Stimulated activated CD8-positive, alpha-beta memory T cell treated with anti-CD3 and anti-CD28 coated beads, Interleukin-15, amount 100 ng/mL, for 48 hours (primary cell): ENCODE data around the gene KRTAP12-3.

ENCODE experiments used
- DNase-seq, 2 donors: peaks; one replicate each; pipeline ENCODE4 v3.0.0-alpha.2; 2020; ENCODE audit warnings: low read depth in 2 of 2

KRTAP12-3 gene

DNA sequence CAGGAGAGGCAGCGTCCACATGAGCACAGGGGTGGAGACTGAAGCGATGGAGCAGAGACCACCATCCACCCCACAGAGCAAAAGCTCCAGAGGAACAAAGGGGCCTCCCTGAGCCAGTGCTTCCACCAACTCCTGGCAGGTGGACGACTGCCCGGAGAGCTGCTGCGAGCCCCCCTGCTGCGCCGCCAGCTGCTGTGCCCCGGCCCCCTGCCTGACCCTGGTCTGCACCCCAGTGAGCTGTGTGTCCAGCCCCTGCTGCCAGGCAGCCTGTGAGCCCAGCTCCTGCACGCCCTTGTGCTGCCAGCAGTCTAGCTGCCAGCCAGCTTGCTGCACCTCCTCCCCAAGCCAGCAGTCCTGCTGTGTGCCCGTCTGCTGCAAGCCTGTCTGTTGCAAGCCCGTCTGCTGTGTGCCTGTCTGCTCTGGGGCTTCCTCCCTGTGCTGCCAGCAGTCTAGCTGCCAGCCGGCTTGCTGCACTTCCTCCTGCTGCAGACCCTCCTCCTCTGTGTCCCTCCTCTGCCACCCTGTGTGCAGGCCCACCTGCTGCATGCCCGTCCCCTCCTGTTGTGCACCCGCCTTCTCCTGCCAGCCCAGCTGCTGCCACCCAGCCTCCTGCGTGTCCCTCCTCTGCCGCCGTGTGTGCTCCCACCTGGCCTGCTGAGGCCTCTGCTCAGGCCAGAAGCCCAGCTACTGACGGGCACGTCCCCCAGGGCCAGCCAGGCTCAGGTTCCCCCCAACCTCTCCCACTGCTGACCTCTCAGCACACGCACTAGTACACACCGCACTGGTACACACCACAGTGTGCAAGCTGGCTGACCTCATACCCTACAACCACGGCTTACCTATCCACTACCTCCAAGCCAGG lies 44.6 kb downstream of the KRTAP12-3 start:
- DNase-seq, result no peak

DNA sequence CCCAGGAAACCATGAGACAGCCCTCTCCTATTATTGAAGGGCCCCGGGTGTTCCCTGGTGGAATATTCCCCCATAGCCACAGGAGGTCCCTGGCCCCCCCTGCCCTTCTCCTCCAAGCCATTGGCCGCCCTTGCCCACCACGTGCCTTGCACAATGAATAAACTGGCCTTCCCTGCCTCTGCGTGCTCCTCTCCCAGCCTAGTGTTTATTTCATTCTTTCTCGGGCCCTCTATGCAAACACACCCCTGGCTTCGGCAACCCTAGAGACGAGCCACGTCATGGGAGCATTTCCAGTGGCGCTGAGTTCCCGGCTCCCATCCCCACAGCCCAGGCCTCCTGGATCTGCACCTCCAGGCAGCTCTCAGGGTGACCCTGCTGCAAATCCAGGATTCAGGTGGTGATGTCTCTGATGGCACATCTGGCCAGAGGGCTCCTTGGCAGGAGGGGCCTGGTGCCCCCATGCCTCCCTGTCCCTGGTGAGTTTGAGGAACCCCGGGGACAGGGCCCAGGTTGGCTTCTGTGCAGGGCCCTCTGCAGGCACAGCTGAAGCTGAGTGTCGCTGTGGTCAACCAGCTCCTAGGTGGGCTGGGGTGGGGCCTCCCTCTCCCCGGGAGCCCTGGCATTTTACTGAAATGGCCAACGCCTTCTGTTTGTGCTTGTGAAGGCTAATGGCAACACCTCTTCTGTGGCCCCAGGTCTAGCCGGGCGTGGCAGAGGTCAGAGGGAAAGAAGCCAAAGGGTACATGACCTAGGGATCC lies 45.4 kb downstream of the KRTAP12-3 start:
- no peak for DNase-seq

DNA sequence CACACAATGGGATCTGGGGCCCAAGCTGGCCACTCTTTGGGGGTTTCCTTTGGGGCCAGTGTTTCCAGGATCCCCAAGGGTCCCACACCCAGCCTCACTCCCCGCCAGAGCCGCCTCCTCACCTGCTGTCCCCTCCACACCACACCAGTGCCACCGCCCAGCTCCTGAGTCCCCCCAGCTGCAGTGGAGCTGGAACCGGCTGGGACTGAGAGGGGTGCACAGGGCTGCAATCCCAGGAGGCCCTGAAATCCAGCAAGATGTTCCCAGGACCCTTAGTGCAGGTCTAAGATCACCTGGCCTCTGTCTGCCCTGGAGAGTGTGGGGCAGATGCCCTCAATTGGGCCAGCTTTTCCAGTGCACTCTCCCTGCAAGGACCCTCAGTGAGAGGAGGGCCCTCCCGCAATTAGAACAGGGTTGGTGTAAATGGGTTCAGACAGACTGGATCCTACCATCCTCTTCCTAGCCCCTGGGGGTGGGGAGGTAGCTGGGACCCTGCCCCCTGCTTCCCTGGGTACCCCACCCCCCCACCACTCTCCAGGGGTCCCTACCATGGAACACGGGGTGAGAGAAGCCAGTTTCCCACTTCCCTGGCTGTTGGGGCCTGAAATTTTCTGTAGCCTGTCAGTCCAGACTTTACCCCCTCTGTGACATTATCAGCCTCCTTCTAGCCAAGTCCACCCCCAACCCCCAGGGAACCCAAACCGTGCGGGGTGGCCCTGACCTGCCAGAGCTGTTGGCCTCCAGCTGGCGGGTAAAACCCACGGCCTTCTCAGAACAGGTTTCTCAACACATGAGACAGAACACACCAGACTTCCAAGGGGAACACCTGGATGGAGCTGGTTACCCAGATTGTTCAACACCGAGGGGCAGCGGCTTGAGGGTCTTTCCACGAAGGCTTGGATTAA lies 46.3 kb downstream of the KRTAP12-3 start:
- DNase-seq, result no peak

DNA sequence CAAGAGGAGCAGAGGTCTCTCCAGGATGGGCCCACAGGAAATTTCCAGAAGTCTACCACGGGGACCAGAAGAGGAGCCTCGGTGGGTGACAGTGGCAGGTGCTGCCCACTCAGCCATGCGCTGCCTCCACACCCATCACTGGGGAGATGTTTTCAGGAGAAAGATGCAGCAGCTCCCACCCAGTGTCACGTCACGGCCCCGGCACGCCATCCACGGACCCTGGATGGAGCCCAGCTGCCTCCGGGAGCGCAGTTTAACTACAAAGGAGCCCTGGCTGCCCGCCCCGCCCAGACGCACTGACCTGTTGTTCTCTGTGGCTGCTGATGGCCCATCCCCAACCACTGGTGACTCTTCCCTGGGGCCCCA lies 46.9 kb downstream of the KRTAP12-3 start:
- DNase-seq, result no peak

DNA sequence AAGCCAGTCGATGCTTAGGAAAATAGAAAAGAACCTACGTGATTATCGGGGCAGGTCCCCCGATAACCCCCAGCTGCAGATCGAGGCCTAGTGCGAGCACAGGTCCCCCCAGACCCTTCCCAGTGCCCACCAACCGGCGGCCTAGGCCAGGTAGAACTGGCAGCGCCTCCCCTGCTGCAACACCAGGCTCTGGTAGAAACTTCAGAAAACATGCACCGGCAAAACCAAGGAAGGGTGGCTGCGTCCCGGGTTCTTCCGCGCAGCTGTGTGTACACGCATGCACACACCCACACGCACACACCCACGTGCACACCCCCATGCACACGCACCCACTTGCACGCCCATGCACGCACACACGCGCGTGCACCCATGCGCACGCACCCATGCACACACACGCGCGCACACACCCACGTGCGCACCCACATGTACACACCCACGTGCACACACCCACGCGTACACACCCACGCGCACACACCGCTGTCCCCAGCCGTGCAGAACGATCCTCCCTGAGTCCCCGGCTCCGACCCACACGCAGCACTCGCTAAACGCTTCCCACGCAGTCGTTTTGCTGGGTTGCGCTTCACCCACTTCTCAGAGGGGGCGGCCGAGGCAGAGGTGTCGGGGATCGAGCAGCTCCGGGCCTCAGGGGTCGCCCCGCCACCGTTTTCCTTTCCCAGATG lies 48.4 kb downstream of the KRTAP12-3 start:
- DNase-seq, result no peak

DNA sequence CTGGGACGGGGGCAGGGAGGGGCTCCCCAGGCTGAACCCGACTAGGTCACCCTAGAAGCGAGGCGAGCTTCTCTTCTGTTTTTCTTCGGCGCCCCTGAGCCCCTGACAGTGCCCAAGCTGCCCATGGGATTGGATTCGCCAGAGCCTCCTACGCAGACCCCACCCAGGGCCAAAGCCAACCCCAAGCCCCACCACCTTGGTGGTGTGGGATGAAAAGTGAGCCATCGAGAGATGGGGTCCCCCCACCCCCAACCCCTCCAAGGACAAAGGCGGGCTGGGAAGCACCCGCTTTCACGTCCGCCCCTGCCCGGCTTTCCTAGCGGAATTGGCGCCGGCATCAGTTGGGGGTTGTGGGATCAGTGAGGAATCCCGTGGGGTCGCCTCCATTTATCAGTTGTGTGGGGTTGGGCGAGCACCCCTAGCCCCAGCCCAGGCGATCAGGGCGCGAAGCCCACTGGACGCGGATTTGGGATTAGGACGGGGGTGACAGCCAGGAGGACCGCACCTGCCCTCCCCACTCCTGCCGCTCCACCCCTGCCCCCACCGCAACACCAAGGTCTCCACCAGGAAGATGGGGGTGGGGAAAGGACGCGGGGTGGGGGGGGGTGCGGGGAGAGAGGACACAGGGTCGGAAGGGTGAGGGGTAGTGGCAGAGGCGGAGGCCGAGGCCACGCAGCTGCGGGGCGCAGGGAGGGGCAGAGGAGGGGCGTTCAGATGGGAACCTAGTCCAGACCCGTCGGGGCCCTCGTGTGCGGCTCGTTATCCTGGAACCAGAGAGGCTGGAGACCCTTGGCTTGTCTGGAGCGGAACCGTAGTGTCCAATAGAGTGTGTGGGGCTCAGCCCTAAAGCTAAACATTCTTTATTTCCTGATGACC lies 49.2 kb downstream of the KRTAP12-3 start:
- DNase-seq, result no peak
